ENCODE measurements around the gene ADRA2B.
"Not testable (repeated sequence)": the region's sequence is repeated elsewhere in the genome, so short reads cannot be mapped to it uniquely, and the experiment has no call there.

Gene ADRA2B

DNA sequence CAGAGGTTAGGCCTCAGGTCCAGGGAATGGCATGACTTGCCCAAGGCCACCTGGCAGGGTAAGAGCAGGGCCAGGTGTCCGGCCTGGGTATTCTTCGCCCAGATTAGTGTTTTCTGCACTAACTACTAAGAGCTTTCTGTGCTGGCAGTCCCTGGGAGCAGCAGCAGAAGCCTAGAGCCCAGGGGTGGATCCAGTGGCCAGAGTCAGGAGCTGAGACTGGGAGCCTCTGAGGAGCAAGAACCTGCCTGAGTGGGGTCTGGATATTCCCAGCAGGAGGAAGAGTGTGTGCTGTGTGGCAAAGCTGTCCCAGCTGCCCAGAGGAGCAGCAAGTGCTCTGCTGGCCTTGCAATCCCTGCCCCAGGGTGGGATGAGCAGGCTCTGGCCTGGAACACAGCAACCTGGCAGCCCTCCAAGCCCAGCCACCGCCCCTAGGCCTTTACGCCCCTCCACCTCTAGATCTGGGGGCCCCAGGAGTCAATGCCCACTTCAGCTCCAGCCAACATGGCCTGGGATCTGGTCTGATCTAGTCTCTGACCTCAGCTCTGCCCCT, 50.9 kb downstream of the ADRA2B start:
- DNase-seq = no peak

DNA sequence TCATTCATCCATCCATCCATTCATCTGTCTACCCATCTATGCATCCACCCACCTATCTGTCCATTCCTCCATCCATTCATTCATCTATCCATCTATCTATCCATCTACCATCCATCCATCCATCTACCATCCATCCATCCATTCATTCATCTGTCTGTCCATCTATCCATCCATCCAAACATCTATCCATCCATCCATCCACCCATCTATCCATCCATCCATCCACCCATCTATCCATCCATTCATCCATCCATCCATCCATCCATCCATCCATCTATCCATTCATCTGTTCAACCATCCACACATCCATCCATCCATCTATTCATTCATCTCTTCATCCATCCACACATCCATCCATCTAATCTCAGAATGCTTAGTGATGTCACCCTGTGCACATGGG, 51.6 kb downstream of the ADRA2B start:
- not testable (repeated sequence) for DNase-seq

DNA sequence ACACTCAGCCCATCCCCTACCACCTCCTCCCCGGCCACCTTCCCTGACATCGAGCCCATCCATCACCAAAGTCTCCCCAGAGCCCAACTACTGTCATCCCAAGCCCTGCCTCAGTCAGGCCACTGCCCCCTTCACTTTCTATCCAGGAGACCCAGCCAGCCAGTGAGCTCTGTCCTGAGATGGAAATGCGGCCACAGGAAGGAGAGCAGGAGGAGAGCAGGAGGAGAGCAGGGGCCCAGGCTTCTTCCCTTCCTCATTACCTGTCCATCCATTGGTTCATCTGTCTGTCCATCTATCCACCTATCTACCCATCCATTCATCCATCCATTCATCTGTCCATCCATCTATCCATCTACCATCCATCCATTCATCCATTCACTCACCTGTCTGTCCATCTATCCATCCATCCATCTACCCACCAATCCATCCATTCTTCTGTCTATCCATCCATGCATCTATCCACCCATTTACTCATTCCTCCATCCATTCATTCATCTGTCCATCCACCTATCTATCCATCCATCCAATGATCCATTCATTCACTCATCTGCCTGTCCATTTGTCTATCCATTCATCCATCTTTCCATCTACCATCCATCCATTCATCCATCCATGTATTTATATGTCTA, 52.2 kb downstream of the ADRA2B start:
- not testable (repeated sequence) for DNase-seq

DNA sequence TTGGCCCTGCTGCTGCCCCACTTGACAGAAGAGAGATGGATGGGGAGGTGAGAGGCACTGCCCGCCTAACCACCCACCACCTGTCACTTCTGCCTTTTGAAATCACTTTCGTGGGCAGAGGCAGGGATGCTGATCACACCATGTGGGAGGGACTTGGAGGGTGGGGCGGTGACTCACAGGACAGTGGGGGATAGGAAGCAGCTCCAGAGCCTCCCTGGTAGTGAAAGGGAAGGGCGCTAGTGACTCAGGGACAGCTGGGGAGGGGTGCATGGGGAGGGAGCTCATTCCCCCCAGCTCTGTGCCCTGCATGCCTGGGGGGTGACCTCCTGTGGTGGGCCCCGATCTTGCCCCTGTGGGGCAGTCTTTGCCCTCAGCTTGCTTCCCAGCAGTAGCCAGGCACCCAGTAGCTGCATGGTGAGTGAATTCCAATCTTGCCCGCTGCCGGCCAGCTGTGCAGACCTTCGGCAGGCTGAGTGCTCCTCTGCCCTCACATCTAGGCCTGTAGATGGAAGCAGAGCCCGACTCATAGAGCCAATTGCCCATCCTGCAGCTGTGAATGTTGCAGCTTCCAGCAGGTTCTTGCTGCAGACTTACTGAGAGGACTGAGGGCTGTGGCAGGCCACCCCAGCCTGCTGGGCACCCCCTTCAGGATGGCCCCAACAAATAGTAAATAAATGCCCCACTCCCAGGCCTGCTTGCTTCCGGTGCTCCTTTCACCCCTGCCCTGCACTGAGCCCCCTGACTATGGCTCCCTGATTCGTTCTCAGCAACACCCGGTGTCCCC, 53.1 kb downstream of the ADRA2B start:
- DNase-seq = not testable (repeated sequence)
